Activated naive CD4-positive, alpha-beta T cell treated with anti-CD3 and anti-CD28 coated beads, Interleukin-2, amount 10 ng/mL, durations not matched to agents 7 days and 5 days (primary cell): ENCODE results near the gene CST4.
"Not testable (repeated sequence)": the region's sequence is repeated elsewhere in the genome, so short reads cannot be mapped to it uniquely, and the experiment has no call there.

ENCODE experiments used
- CTCF ChIA-PET: fragments of 350-600 bp; sonication (Branson Sonifier 250); formaldehyde crosslinking; loops from one replicate; lab custom pipeline; 2021; ENCODE audit warnings: antibody characterized with exemption; lab: Charles Lee
- DNase-seq: peaks from one replicate; pipeline ENCODE4 v3.0.0-alpha.2; 2020
- H3K27ac Mint-ChIP-seq: one replicate; pipeline ENCODE4 v1.8.0; 2021; ENCODE audit warnings: mild to moderate bottlenecking, moderate library complexity, mixed read lengths
- H3K27me3 Mint-ChIP-seq: one replicate; pipeline ENCODE4 v1.8.0; 2021; ENCODE audit warnings: mild to moderate bottlenecking, mixed read lengths
- H3K36me3 Mint-ChIP-seq: one replicate; pipeline ENCODE4 v1.8.0; 2021; ENCODE audit warnings: mixed read lengths
- H3K4me1 Mint-ChIP-seq: one replicate; pipeline ENCODE4 v1.8.0; 2021; ENCODE audit warnings: mixed read lengths
- H3K4me3 Mint-ChIP-seq: one replicate; pipeline ENCODE4 v1.8.0; 2021; ENCODE audit warnings: mild to moderate bottlenecking, moderate library complexity, mixed read lengths
- H3K9me3 Mint-ChIP-seq: one replicate; pipeline ENCODE4 v1.8.0; 2021; ENCODE audit warnings: mixed read lengths

The CST4 gene

GRCh38 chr20:23697947-23698346, 9.1 kb upstream of the CST4 start:
- no peaks in the 10 kb centered on the region for H3K36me3 Mint-ChIP-seq
- no peak overlapping the region for H3K4me3 Mint-ChIP-seq
- peaks cover 4% of the 10 kb centered on the region for H3K27me3 Mint-ChIP-seq
- no peaks in the 10 kb centered on the region for H3K9me3 Mint-ChIP-seq
- no peak overlapping the region for H3K27ac Mint-ChIP-seq
- H3K4me1 Mint-ChIP-seq: no peaks in the 10 kb centered on the region
- DNase-seq: no peak
- CTCF ChIA-PET: no interaction called here

GRCh38 chr20:23695068-23695395, 6.2 kb upstream of the CST4 start:
- H3K4me1 Mint-ChIP-seq, CTCF ChIA-PET, H3K27ac Mint-ChIP-seq, DNase-seq, H3K36me3 Mint-ChIP-seq, H3K9me3 Mint-ChIP-seq, H3K27me3 Mint-ChIP-seq, H3K4me3 Mint-ChIP-seq: not testable (repeated sequence)

DNA sequence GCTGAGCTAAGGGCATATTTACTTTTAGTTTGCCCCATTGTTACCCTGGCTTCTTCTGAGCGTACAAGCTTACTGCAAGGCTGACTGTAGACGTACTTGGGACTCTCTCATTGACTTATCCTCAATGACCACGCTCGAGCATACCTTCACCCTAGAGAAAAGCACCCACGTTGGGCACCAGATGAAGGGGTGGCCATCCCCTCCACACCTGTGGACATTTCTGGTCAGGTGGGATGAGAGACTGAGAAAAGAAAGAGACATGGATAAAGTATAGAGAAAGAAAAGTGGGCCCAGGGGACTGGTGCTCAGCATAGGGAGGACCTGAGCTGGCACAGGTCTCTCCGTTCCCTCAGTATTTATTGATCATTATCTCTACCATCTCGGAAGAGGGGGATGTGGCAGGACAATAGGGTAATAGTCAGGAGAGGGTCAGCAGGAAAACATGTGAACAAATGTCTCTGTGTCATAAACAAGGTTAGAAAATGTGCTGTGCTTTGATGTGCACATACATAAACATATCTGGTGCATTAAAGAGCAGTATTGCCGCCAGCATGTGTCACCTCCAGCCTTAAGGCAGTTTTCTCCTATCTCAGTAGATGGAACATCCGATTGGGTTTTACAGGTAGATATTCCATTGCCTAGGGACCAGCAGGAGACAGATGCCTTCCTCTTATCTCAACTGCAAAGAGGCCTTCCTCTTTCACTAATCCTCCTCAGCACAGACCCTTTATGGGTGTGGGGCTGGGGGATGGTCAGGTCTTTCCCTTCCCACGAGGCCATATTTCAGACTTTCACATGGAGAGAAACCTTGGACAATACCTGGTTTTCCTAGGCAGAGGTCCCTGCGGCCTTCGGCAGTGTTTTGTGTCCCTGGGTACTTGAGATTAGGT, 5.6 kb upstream of the CST4 start:
- DNase-seq, H3K9me3 Mint-ChIP-seq, H3K36me3 Mint-ChIP-seq, H3K27ac Mint-ChIP-seq, H3K4me3 Mint-ChIP-seq, H3K4me1 Mint-ChIP-seq, CTCF ChIA-PET, H3K27me3 Mint-ChIP-seq: not testable (repeated sequence)

DNA sequence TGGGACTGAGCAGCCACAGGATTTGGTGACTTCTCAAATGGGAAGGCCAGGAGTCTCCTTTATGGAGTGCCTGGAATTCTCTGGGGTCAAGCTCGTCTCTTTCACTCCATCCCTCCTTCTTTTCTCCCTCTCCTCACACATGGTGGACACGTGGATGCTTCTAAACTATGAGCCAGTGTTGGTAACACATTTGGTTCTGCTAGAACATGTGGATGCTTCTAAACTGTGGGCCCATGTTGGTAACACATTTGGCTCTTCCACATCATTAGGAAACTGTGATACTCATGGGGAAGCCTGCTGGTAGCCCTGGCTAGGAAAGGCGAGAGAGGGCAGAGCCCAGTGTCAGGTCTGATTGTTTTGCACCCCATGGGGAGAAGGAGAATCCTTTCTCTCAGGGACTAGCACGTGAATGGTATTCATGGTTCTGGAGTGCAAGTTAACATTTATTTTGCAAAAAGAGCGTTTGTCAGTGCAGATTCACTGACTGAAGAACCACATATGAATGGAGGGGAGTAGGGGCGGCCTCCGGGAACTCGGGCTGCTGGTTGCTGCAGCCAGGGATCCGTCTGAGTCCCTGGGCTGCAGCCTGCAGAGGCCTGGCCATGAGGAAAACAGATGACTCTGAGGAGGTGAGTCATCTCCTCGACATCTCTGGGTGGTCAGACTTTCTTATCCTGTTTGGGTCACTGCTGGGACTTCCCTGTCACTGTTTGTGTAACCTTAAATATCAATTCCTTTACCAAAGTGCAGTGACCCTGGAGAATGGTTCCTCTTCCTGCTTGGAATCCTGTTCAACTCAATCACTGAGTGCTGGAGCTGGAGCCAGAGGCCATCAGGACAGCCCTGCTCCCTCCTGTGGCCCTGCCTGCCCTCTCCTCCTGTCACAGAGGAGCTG, 4.1 kb upstream of the CST4 start:
- H3K4me1 Mint-ChIP-seq, H3K4me3 Mint-ChIP-seq, CTCF ChIA-PET, H3K36me3 Mint-ChIP-seq, DNase-seq, H3K9me3 Mint-ChIP-seq, H3K27ac Mint-ChIP-seq, H3K27me3 Mint-ChIP-seq: not testable (repeated sequence)

DNA sequence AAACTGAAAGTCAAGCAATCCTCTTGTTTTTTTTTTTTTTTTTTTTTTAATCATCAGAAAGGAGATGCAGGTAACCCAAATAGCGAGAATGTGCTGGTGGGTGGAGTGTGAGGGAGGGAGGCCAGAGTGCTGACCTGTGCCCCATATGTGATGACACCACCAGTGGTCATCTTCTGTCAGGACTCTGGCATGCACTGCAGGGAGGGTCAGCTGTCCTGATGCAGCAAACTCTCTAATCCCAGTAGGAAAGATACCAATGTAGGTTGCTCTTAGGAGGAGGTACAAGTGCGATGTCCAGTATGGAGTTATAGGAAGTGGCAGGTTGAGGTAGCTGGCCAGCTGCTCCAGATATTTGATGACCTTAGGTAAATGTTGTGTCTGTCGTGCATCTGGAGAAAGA, 2.8 kb upstream of the CST4 start:
- H3K4me1 Mint-ChIP-seq: no peaks in the 10 kb centered on the region
- H3K36me3 Mint-ChIP-seq: no peaks in the 10 kb centered on the region
- H3K27ac Mint-ChIP-seq: no peak overlapping the region
- no peaks in the 10 kb centered on the region for H3K27me3 Mint-ChIP-seq
- no peak for DNase-seq
- H3K9me3 Mint-ChIP-seq: no peaks in the 10 kb centered on the region
- H3K4me3 Mint-ChIP-seq: no peak overlapping the region
- CTCF ChIA-PET: no interaction called here

DNA sequence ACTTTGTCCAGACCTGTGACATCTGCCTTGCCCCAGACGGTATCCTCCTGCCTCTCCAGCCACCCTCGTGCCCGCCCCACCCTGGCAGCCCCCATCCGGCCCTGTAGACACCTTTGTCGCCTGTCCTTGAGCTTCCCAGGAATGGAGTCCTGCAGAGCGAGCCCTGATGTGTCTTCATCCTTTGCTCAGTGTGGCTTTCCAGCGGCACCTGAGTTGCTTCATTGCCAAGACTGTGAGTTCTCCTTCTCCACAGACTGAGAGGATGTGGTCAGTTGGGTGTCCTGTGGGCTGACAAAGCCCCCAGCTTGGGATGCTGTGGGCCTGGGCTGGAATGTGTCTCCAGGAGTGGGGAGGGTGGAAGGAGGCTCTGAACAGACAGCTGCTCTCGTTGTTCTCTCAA, 1.7 kb upstream of the CST4 start:
- Mint-ChIP-seq H3K27ac (no peak overlapping the region), H3K27me3 (no peaks in the 10 kb centered on the region), H3K9me3 (no peaks in the 10 kb centered on the region), H3K36me3 (no peaks in the 10 kb centered on the region), H3K4me3 (no peak overlapping the region), H3K4me1 (no peaks in the 10 kb centered on the region)
- DNase-seq: no peak
- CTCF ChIA-PET: no interaction called here

DNA sequence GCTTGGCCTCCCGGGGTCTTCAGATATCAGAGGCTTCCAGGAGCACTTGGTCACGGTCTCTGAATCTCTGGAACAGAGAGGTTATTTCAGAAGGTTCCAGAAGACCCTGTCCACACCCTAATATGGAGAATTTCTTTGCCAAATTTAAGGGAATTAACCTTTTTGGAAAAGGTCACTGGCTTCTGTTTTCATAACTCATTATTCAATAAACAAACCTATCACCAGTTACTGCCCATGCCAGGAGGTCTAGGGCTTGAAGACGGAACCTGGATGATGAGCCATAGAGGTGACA, 507 bp upstream of the CST4 start:
- no peak overlapping the region for H3K4me3 Mint-ChIP-seq
- H3K4me1 Mint-ChIP-seq: no peaks in the 10 kb centered on the region
- no peak for DNase-seq
- H3K27me3 Mint-ChIP-seq: peaks cover 2% of the 10 kb centered on the region
- H3K27ac Mint-ChIP-seq: no peak overlapping the region
- CTCF ChIA-PET: no interaction called here
- H3K9me3 Mint-ChIP-seq: no peaks in the 10 kb centered on the region
- H3K36me3 Mint-ChIP-seq: no peaks in the 10 kb centered on the region

DNA sequence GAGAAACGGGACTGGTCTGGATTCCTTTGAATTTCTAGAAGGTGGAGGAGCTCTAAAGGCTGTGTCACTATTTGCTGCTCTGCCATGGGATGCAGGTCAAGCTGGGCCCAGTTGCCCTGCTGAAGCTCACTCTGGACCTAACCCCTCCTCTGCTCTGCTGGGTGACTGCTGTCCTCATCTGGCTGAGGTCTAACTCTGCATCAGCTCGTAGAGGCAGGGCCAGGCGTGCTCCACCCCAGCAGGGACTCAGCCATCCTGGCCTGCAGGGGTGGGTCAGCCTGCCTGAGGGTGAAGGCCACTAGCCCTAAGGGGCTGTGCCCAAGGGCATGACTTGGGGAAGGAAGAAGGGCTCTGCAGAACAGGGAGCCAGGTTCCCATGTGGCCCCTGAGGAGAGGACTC, 852 bp downstream of the CST4 start:
- Mint-ChIP-seq H3K36me3 (no peaks in the 10 kb centered on the region), H3K27ac (no peak overlapping the region), H3K9me3 (no peaks in the 10 kb centered on the region), H3K4me1 (no peaks in the 10 kb centered on the region), H3K27me3 (peaks cover 6% of the 10 kb centered on the region), H3K4me3 (no peak overlapping the region)
- DNase-seq: no peak
- CTCF ChIA-PET: no interaction called here

DNA sequence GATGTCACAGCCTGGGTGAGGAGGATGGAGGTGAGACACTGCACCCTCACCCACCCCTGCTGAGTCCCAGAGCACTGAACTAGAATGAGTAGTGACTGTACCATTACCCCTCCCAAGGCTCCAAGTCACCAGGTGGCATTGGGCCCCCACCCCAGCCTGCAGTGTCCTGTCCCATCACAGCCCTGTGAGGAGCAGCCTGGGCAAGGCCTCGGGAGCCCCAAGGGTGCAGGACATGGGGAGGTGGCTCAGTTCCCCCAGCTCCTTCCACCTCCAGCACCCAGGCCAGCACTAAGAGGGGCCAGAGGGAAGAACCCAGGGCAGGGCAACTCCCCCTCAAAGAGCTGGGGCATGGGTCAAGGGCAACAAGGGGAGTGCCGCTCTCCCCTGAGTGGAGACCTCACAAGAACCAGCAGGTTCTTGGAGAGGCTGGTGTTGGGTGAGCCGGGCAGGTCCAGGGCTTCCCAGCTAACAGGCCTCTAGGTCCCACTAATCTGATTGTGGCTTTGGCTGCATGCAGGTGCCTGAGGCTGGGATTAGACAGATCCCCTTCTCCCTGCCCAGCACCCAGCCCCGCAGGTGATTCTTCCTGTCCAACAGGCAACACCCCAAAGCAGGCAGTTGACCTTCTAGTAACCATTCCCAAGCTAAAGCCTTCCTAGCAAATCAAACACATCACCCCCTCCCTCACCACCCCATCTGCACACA, 2.6 kb downstream of the CST4 start:
- Mint-ChIP-seq H3K27me3 (peaks cover 6% of the 10 kb centered on the region), H3K36me3 (no peaks in the 10 kb centered on the region), H3K9me3 (no peaks in the 10 kb centered on the region), H3K27ac (no peak overlapping the region), H3K4me3 (no peak overlapping the region), H3K4me1 (no peaks in the 10 kb centered on the region)
- DNase-seq: no peak
- CTCF ChIA-PET: no interaction called here

- H3K27me3 Mint-ChIP-seq, H3K27ac Mint-ChIP-seq, CTCF ChIA-PET, H3K4me1 Mint-ChIP-seq, H3K9me3 Mint-ChIP-seq, H3K36me3 Mint-ChIP-seq, DNase-seq, H3K4me3 Mint-ChIP-seq: not testable (repeated sequence)
Observed at GRCh38 chr20:23685529-23685896, 3.3 kb downstream of the CST4 start.

- Mint-ChIP-seq H3K4me1 (no peaks in the 10 kb centered on the region), H3K9me3 (no peaks in the 10 kb centered on the region), H3K4me3 (no peak overlapping the region), H3K27me3 (peaks cover 11% of the 10 kb centered on the region), H3K36me3 (no peaks in the 10 kb centered on the region), H3K27ac (no peak overlapping the region)
- no peak for DNase-seq
- CTCF ChIA-PET: no interaction called here
Observed at GRCh38 chr20:23684261-23684660, 4.6 kb downstream of the CST4 start.

- H3K9me3 Mint-ChIP-seq: no peaks in the 10 kb centered on the region
- peaks cover 12% of the 10 kb centered on the region for H3K27me3 Mint-ChIP-seq
- CTCF ChIA-PET: no interaction called here
- no peak overlapping the region for H3K4me3 Mint-ChIP-seq
- H3K27ac Mint-ChIP-seq: no peak overlapping the region
- no peaks in the 10 kb centered on the region for H3K4me1 Mint-ChIP-seq
- H3K36me3 Mint-ChIP-seq: no peaks in the 10 kb centered on the region
- no peak for DNase-seq
Observed at GRCh38 chr20:23683807-23684206, 5.0 kb downstream of the CST4 start.

DNA sequence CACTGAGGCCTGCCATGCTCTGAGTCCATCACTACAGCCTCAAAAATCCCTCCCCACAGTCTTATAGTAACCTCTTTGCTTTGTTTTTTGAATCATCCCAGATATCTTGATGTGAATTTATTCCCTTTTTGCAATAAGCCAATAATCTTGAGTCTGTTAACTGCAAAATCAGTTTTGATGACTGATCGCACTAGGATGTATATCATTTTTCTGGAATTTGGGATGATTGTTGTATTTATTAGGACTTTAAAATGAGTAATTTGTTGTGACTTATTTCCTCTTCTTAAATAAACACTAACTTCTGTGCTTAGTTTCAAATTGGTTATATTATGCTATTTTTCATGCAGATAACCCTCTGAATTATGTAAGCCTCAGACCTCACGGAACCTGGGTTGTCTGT, 5.6 kb downstream of the CST4 start:
- Mint-ChIP-seq H3K36me3 (no peaks in the 10 kb centered on the region), H3K4me1 (no peaks in the 10 kb centered on the region), H3K27me3 (peaks cover 12% of the 10 kb centered on the region), H3K4me3 (no peak overlapping the region), H3K27ac (no peak overlapping the region), H3K9me3 (no peaks in the 10 kb centered on the region)
- DNase-seq: no peak
- CTCF ChIA-PET: no interaction called here

- Mint-ChIP-seq H3K4me3 (no peak overlapping the region), H3K27me3 (peaks cover 16% of the 10 kb centered on the region), H3K9me3 (no peaks in the 10 kb centered on the region), H3K36me3 (no peaks in the 10 kb centered on the region), H3K27ac (no peak overlapping the region), H3K4me1 (no peaks in the 10 kb centered on the region)
- CTCF ChIA-PET: no interaction called here
- no peak for DNase-seq
Observed at GRCh38 chr20:23680146-23680545, 8.7 kb downstream of the CST4 start.
